CD14-positive monocyte (primary cell): ENCODE measurements around the gene KRTAP13-3. TPM values are rescaled to one million over a fixed set of nuclear protein-coding genes. Genes with fewer than 3 reads are reported as not detected.

Source experiments
- DNase-seq, 3 donors: peaks; one replicate each; pipeline ENCODE4 v3.0.0-alpha.2; 2011 to 2022
- H2AFZ ChIP-seq: 2 replicates; pipeline ENCODE4 v1.6.0; 2012; ENCODE audit warnings: mild to moderate bottlenecking, low read depth, low read length, inconsistent platforms; ENCODE audit not compliant: insufficient read depth, poor library complexity, severe bottlenecking
- H3K27ac ChIP-seq, 2 donors: 1 replicate in 1 of 2; 2 replicates in 1 of 2; pipeline ENCODE4 v1.5.1; 2012 to 2013; ENCODE audit warnings: low read length in 2 of 2, control low read depth in 1 of 2, inconsistent platforms in 1 of 2, low read depth in 1 of 2, mild to moderate bottlenecking in 1 of 2
- H3K27me3 ChIP-seq, 2 donors: one replicate each; pipeline versions ENCODE4 v1.6.0 to v1.6.1; 2011 to 2013; ENCODE audit warnings: low read length in 2 of 2; ENCODE audit not compliant: control insufficient read depth in 2 of 2, insufficient read depth in 2 of 2
- H3K36me3 ChIP-seq, 2 donors: replicated peaks in 1 of 2; 1 replicate in 1 of 2; 2 replicates in 1 of 2; pipeline versions ENCODE4 v1.5.1 to v1.6.1; 2012 to 2013; ENCODE audit warnings: low read length in 2 of 2, control low read depth in 1 of 2, inconsistent platforms in 1 of 2, mild to moderate bottlenecking in 1 of 2; ENCODE audit not compliant: insufficient read depth in 2 of 2, control insufficient read depth in 1 of 2
- H3K4me1 ChIP-seq, 2 donors: 1 replicate in 1 of 2; 2 replicates in 1 of 2; pipeline versions ENCODE4 v1.5.1 to v1.6.1; 2012 to 2013; ENCODE audit warnings: low read length in 2 of 2, control low read depth in 1 of 2, inconsistent platforms in 1 of 2, mild to moderate bottlenecking in 1 of 2, moderate library complexity in 1 of 2; ENCODE audit not compliant: insufficient read depth in 2 of 2, control insufficient read depth in 1 of 2
- H3K4me2 ChIP-seq: replicated peaks from 2 replicates; pipeline ENCODE3; 2012; ENCODE audit warnings: low read length, moderate library complexity, mild to moderate bottlenecking; ENCODE audit not compliant: poor library complexity, severe bottlenecking; ENCODE audit errors: extremely low read depth
- H3K4me3 ChIP-seq, 3 experiments: fragments of 200-600 bp in 1 of 3; sonication (generic) in 1 of 3; replicated peaks in 1 of 3; 1 replicate in 2 of 3; 2 replicates in 1 of 3; pipeline ENCODE4 v1.5.1; 2011 to 2013; ENCODE audit warnings: low read length in 3 of 3, mild to moderate bottlenecking in 3 of 3, control low read depth in 2 of 3, low read depth in 2 of 3, inconsistent platforms in 1 of 3, moderate library complexity in 1 of 3
- H3K79me2 ChIP-seq: 2 replicates; pipeline ENCODE4 v1.6.0; 2012; ENCODE audit warnings: mild to moderate bottlenecking, control low read depth, inconsistent platforms, low read length, moderate library complexity; ENCODE audit not compliant: insufficient read depth
- H3K9ac ChIP-seq: 2 replicates; pipeline ENCODE4 v1.6.0; 2017; ENCODE audit warnings: low read length, mild to moderate bottlenecking; ENCODE audit not compliant: insufficient read depth, poor library complexity, severe bottlenecking
- H3K9me3 ChIP-seq, 2 donors: replicated peaks in 1 of 2; 1 replicate in 1 of 2; 2 replicates in 1 of 2; pipeline versions ENCODE4 v1.5.1 to v1.6.1; 2012 to 2013; ENCODE audit warnings: low read length in 2 of 2, control low read depth in 1 of 2; ENCODE audit not compliant: control insufficient read depth in 1 of 2, insufficient read depth in 1 of 2
- H4K20me1 ChIP-seq: 2 replicates; pipeline ENCODE4 v1.6.0; 2012; ENCODE audit warnings: mild to moderate bottlenecking, low read length, control low read depth, moderate library complexity; ENCODE audit not compliant: insufficient read depth
- H3K27ac Mint-ChIP-seq, 7 donors: one replicate each; pipeline ENCODE4 v1.8.0; 2020; ENCODE audit warnings: mild to moderate bottlenecking in 7 of 7, mixed read lengths in 7 of 7, moderate library complexity in 6 of 7, inconsistent platforms in 2 of 7
- H3K27me3 Mint-ChIP-seq, 3 donors: one replicate each; pipeline ENCODE4 v1.8.0; 2021 to 2022; ENCODE audit warnings: low read depth in 3 of 3, mild to moderate bottlenecking in 3 of 3, mixed read lengths in 3 of 3, moderate library complexity in 3 of 3, inconsistent platforms in 1 of 3
- H3K36me3 Mint-ChIP-seq, 2 donors: one replicate each; pipeline ENCODE4 v1.8.0; 2020; ENCODE audit warnings: mixed read lengths in 2 of 2, inconsistent platforms in 1 of 2, mild to moderate bottlenecking in 1 of 2
- H3K4me1 Mint-ChIP-seq: one replicate; pipeline ENCODE4 v1.8.0; 2020; ENCODE audit warnings: mild to moderate bottlenecking, mixed read lengths
- H3K4me3 Mint-ChIP-seq, 2 donors: one replicate each; pipeline ENCODE4 v1.8.0; 2020; ENCODE audit warnings: mild to moderate bottlenecking in 2 of 2, mixed read lengths in 2 of 2, moderate library complexity in 1 of 2
- H3K9me3 Mint-ChIP-seq, 7 donors: one replicate each; pipeline ENCODE4 v1.8.0; 2020 to 2022; ENCODE audit warnings: mixed read lengths in 7 of 7, mild to moderate bottlenecking in 6 of 7, moderate library complexity in 6 of 7, inconsistent platforms in 2 of 7
- CTCF ChIP-seq: fragments of 200-600 bp; IDR thresholded peaks from one replicate; pipeline ENCODE4 v1.8.0; 2022; ENCODE audit warnings: antibody characterized with exemption, mild to moderate bottlenecking
- WGBS: methylation state at CpG from one replicate; pipeline ENCODE4 v1.1.5; 2013; ENCODE audit warnings: missing lambda C conversion rate; ENCODE audit not compliant: insufficient coverage; 5-methylcytosine and 5-hydroxymethylcytosine counted together
- intact Hi-C, 2 donors: fragments of 100-400 bp; cut with micrococcal nuclease; formaldehyde crosslinking; loops; one replicate each; pipeline versions ENCODE4 v1.15.0 to v1.15.1; 2023
- polyA plus RNA-seq, 3 donors: library from polyadenylated mRNA; depleted of rRNA in 1 of 3; unstranded in 2 of 3; stranded (reverse) in 1 of 3; fragments of 300-500 nt in 2 of 3; fragments of >200 nt in 1 of 3; fragmentation: Illumina TruSeq in 2 of 3; gene quantifications; 1 replicate in 2 of 3; 2 replicates in 1 of 3; pipeline ENCODE4 v1.2.3, GENCODE V29; 2012 to 2021

KRTAP13-3 gene
- polyA plus RNA-seq, 3 donors: not detected

- Mint-ChIP-seq H3K27me3 (peaks cover 0 to 3% (median 0%) of the 10 kb centered on the region in 3 donors), H3K36me3 (no peaks in the 10 kb centered on the region), H3K4me3 (no peak within 1 kb of the TSS), H3K9me3 (peaks cover 0 to 7% (median 4%) of the 10 kb centered on the region in 7 donors), H3K4me1 (no peaks in the 10 kb centered on the region), H3K27ac (no peak within 1 kb of the TSS)
- H3K4me1 ChIP-seq: no peaks in the 10 kb centered on the region
- intact Hi-C loops: no loop called here
- H3K9ac ChIP-seq: no peak within 1 kb of the TSS
- WGBS: 91% methylated on average over 3 of the region's 4 CpGs
- H3K9me3 ChIP-seq: peaks cover 0 to 6% of the 10 kb centered on the region in 2 donors
- no peak for TF ChIP-seq CTCF
- no peaks in the 10 kb centered on the region for H3K36me3 ChIP-seq
- H3K79me2 ChIP-seq: no peaks in the 10 kb centered on the region
- no peak within 1 kb of the TSS for H3K4me2 ChIP-seq
- no peak within 1 kb of the TSS for H3K4me3 ChIP-seq
- no peak within 1 kb of the TSS for H2AFZ ChIP-seq
- H3K27me3 ChIP-seq: no peaks in the 10 kb centered on the region
- no peak for DNase-seq
- no peaks in the 10 kb centered on the region for H4K20me1 ChIP-seq
- H3K27ac ChIP-seq: no peak within 1 kb of the TSS
Measured at GRCh38 chr21:30395731-30396130, 30.0 kb downstream of the KRTAP13-3 start, which contains the start of gene KRTAP13-1. KRTAP13-1 (plus strand) TSS chr21:30396031; CDS start chr21:30396087, 56 bp downstream.

GRCh38 chr21:30391492-30392025, 34.2 kb downstream of the KRTAP13-3 start:
- Histone ChIP-seq H3K4me2 (no peak overlapping the region), H2AFZ (no peak overlapping the region), H3K9me3 (peaks cover 10 to 18% of the 10 kb centered on the region in 2 donors), H3K27me3 (no peaks in the 10 kb centered on the region), H3K9ac (no peak overlapping the region), H3K4me3 (no peak overlapping the region), H3K79me2 (no peaks in the 10 kb centered on the region), H3K27ac (no peak overlapping the region), H4K20me1 (no peaks in the 10 kb centered on the region), H3K36me3 (no peaks in the 10 kb centered on the region), H3K4me1 (no peaks in the 10 kb centered on the region)
- no peak for TF ChIP-seq CTCF
- H3K4me3 Mint-ChIP-seq: no peak overlapping the region
- H3K4me1 Mint-ChIP-seq: no peaks in the 10 kb centered on the region
- WGBS: no CpG with 5 or more reads among the region's 2 CpGs
- intact Hi-C loops: no loop called here
- H3K27ac Mint-ChIP-seq: no peak overlapping the region
- no peak for DNase-seq
- H3K36me3 Mint-ChIP-seq: no peaks in the 10 kb centered on the region
- H3K9me3 Mint-ChIP-seq: peaks cover 0 to 20% (median 9%) of the 10 kb centered on the region in 7 donors
- H3K27me3 Mint-ChIP-seq: peaks cover 0 to 3% (median 0%) of the 10 kb centered on the region in 3 donors
